VCaP (cell line): ENCODE results near the gene MED15.

Experiments used
- H3K27ac ChIP-seq: fragments of 450-650 bp; 2 replicates; pipeline ENCODE4 v1.5.1; 2017
- TF ChIP-seq, protein P1 (sequence below): fragments of 450-650 bp; conservative IDR thresholded peaks from 2 replicates; pipeline ENCODE4 v1.5.1; 2017; ENCODE audit warnings: mild to moderate bottlenecking, moderate library complexity

MED15 gene

GRCh38 chr22:20583471-20583922 is 76.1 kb downstream of the MED15 start:
- no peak overlapping the region for H3K27ac ChIP-seq
- TF ChIP-seq, protein P1, sequence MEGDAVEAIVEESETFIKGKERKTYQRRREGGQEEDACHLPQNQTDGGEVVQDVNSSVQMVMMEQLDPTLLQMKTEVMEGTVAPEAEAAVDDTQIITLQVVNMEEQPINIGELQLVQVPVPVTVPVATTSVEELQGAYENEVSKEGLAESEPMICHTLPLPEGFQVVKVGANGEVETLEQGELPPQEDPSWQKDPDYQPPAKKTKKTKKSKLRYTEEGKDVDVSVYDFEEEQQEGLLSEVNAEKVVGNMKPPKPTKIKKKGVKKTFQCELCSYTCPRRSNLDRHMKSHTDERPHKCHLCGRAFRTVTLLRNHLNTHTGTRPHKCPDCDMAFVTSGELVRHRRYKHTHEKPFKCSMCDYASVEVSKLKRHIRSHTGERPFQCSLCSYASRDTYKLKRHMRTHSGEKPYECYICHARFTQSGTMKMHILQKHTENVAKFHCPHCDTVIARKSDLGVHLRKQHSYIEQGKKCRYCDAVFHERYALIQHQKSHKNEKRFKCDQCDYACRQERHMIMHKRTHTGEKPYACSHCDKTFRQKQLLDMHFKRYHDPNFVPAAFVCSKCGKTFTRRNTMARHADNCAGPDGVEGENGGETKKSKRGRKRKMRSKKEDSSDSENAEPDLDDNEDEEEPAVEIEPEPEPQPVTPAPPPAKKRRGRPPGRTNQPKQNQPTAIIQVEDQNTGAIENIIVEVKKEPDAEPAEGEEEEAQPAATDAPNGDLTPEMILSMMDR: peak; percentile 39

GRCh38 chr22:20584029-20584871 is 76.8 kb downstream of the MED15 start:
- no peak overlapping the region for H3K27ac ChIP-seq
- TF ChIP-seq, protein P1: no peak

- TF ChIP-seq, protein P1: no peak
- no peak overlapping the region for H3K27ac ChIP-seq
Measured at GRCh38 chr22:20584872-20585638, 77.6 kb downstream of the MED15 start.

DNA sequence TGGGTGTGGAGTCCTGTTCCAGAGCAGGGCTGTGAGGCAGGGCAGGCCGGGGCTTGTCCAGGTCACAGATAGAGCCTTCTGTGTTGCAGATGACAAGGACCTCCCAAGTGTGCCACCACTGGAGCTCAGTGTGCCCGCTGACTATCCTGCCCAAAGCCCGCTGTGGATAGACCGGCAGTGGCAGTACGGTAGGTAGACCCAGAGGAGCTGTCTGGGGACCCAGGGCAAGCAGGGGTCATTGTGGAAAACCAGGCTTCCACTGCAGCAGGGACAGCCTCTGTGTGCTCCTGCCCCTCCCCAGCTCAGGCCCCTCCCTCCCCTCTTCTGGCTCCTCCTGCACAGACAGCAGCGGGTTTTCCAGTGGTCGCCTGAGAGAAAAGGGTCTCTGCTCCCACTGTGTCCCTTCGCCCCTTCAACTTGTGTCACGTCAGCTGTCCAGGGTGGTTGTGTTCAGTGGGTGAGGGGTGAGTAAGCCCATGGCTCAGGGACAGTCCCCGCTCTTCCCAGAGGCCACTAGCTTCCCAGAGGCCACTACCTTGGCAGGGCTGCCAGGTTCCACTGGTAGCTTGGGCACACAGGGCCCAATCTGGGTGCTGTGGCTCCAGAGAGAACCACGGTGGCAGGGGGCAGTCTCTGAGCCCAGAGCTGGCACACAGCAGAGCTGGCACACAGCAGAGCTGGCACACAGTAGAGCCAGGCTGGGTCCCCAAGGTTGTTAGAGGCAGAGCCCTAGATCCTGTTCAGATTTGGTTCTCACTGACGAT is 78.4 kb downstream of the MED15 start:
- TF ChIP-seq, protein P1: no peak
- H3K27ac ChIP-seq: no peak overlapping the region

DNA sequence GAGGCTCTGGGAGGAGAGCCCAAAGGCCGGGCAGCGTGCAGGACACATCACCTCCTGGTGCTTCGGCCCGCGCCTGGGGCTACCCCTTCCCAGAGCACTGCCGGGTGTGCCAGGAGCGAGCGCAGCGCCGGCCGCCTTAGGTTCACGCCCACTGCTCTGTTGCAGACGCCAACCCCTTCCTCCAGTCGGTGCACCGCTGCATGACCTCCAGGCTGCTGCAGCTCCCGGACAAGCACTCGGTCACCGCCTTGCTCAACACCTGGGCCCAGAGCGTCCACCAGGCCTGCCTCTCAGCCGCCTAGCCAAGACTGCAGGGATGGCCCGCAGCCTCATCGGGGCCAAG is 79.0 kb downstream of the MED15 start:
- TF ChIP-seq, protein P1: no peak
- no peak overlapping the region for H3K27ac ChIP-seq

- TF ChIP-seq, protein P1: no peak
- H3K27ac ChIP-seq: no peak overlapping the region
Measured at GRCh38 chr22:20587206-20587958, 80.0 kb downstream of the MED15 start.
